HCT116 (cell line): Measurements from ENCODE around the gene GBP7. TPM values are rescaled to one million over a fixed set of nuclear protein-coding genes. Genes with fewer than 3 reads are reported as not detected.

Experiments
- ATAC-seq: fragments of 200-7000 bp; cut with Tn5 transposase; 2 replicates; pipeline ENCODE4 v1.9.1; 2020; ENCODE audit warnings: mild to moderate bottlenecking, moderate library complexity
- BruUV-seq: library from RNA; stranded (reverse); fragments of 400-500 nt; replicated peaks from 2 replicates; lab custom pipeline; 2021; lab: Mats Ljungman, UMichigan
- CTCF ChIA-PET: fragments of 300-600 bp; sonication (Branson Sonifier 250); formaldehyde crosslinking; loops from one replicate; lab custom pipeline; 2021; ENCODE audit warnings: antibody characterized with exemption; lab: Charles Lee
- POLR2A ChIA-PET: fragments of 300-600, 350-600 bp; sonication (Branson Sonifier 250); formaldehyde crosslinking; loops from one replicate; lab custom pipeline; 2021; ENCODE audit warnings: antibody characterized with exemption; lab: Charles Lee
- RAD21 ChIA-PET, 2 experiments: fragments of 300-600 bp; sonication (Branson Sonifier 250); formaldehyde crosslinking; loops; one replicate each; lab custom pipeline; 2023; ENCODE audit warnings: low total read pairs in 2 of 2; ENCODE audit not compliant: uncharacterized antibody in 2 of 2, unreplicated experiment in 2 of 2, low non-redundant PET in 1 of 2; lab: Charles Lee
- DNase-seq: peaks from one replicate; pipeline ENCODE4 v3.0.0-alpha.2; 2010; ENCODE audit warnings: low read depth, low spot score
- H2AFZ ChIP-seq: fragments of 200-600 bp; shearing (Covaris generic), sonication (generic); 2 replicates; pipeline ENCODE4 v1.6.1; 2017; ENCODE audit warnings: low read depth, mixed run types, mixed read lengths, antibody characterized with exemption, low read length; ENCODE audit not compliant: poor library complexity, severe bottlenecking
- H3K27ac ChIP-seq: 2 replicates; pipeline ENCODE4 v1.5.1; 2012; ENCODE audit warnings: low read depth, low read length
- H3K27me3 ChIP-seq: fragments of 200-600 bp; sonication (generic); 2 replicates; pipeline ENCODE4 v1.6.1; 2016; ENCODE audit warnings: mixed run types, low read length, mixed read lengths; ENCODE audit not compliant: insufficient read depth
- H3K36me3 ChIP-seq, 2 experiments: fragments of 200-500 bp in 1 of 2; fragments of 200-600 bp in 1 of 2; sonication (Bioruptor generic) in 1 of 2; sonication (generic) in 1 of 2; 2 replicates each; pipeline versions ENCODE4 v1.5.1 to v1.6.1; 2014 to 2016; ENCODE audit warnings: low read length in 2 of 2, inconsistent platforms in 1 of 2, mixed read lengths in 1 of 2, mixed run types in 1 of 2; ENCODE audit not compliant: insufficient read depth in 2 of 2, control insufficient read depth in 1 of 2
- H3K4me1 ChIP-seq, 2 experiments: fragments of 200-600 bp in 1 of 2; sonication (generic) in 1 of 2; 2 replicates each; pipeline versions ENCODE4 v1.5.1 to v1.6.1; 2012 to 2017; ENCODE audit warnings: low read length in 2 of 2, inconsistent platforms in 1 of 2, mild to moderate bottlenecking in 1 of 2, mixed read lengths in 1 of 2, mixed run types in 1 of 2, moderate library complexity in 1 of 2; ENCODE audit not compliant: insufficient read depth in 2 of 2, control insufficient read depth in 1 of 2
- H3K4me2 ChIP-seq: fragments of 200-600 bp; sonication (generic); 2 replicates; pipeline ENCODE4 v1.6.1; 2017; ENCODE audit warnings: mixed run types, low read length, mixed read lengths
- H3K4me3 ChIP-seq, 2 experiments: fragments of 200-600 bp in 1 of 2; sonication (generic) in 1 of 2; replicated peaks in 1 of 2; 2 replicates each; pipeline ENCODE4 v1.5.1; 2011 to 2016; ENCODE audit warnings: low read length in 2 of 2, control low read depth in 1 of 2, low read depth in 1 of 2, mild to moderate bottlenecking in 1 of 2, mixed read lengths in 1 of 2, mixed run types in 1 of 2
- H3K79me2 ChIP-seq: fragments of 200-600 bp; sonication (generic); 2 replicates; pipeline ENCODE4 v1.6.1; 2017; ENCODE audit warnings: mild to moderate bottlenecking, mixed run types, low read length, moderate library complexity, mixed read lengths; ENCODE audit not compliant: insufficient read depth
- H3K9ac ChIP-seq: fragments of 200-600 bp; sonication (generic); 2 replicates; pipeline ENCODE4 v1.6.1; 2016; ENCODE audit warnings: low read length, mixed read lengths
- H3K9me2 ChIP-seq: fragments of 200-600 bp; sonication (generic), shearing (Covaris generic); 2 replicates; pipeline ENCODE4 v1.6.1; 2017; ENCODE audit warnings: mixed run types, mild to moderate bottlenecking, moderate library complexity; ENCODE audit not compliant: insufficient read depth
- H3K9me3 ChIP-seq, 2 experiments: fragments of 200-500 bp in 1 of 2; fragments of 200-600 bp in 1 of 2; sonication (Bioruptor generic) in 1 of 2; sonication (generic) in 1 of 2; 2 replicates each; pipeline ENCODE4 v1.6.1; 2014 to 2017; ENCODE audit warnings: low read length in 2 of 2, mixed read lengths in 2 of 2, inconsistent platforms in 1 of 2, low read depth in 1 of 2, mild to moderate bottlenecking in 1 of 2, mixed run types in 1 of 2, moderate library complexity in 1 of 2; ENCODE audit not compliant: control insufficient read depth in 1 of 2, insufficient read depth in 1 of 2
- H4K20me1 ChIP-seq: fragments of 200-600 bp; sonication (generic), shearing (Covaris generic); 2 replicates; pipeline ENCODE4 v1.6.1; 2017; ENCODE audit warnings: mixed run types, mild to moderate bottlenecking, moderate library complexity; ENCODE audit not compliant: insufficient read depth
- CBX3 ChIP-seq: IDR thresholded peaks from 2 replicates; pipeline ENCODE4 v1.6.1; 2012; ENCODE audit warnings: low read depth
- POLR2AphosphoS5 ChIP-seq: IDR thresholded peaks from 2 replicates; pipeline ENCODE4 v1.6.1; 2011; ENCODE audit warnings: mild to moderate bottlenecking, low read depth, low read length, moderate library complexity
- SP1 ChIP-seq: IDR thresholded peaks from 2 replicates; pipeline ENCODE4 v1.6.1; 2012; ENCODE audit warnings: low read depth
- TCF7L2 ChIP-seq: IDR thresholded peaks from 2 replicates; pipeline ENCODE4 v1.7.0; 2011; ENCODE audit warnings: borderline replicate concordance, inconsistent platforms; ENCODE audit not compliant: insufficient read depth, insufficient read length; ENCODE audit errors: extremely low read depth
- intact Hi-C: fragments of 100-400 bp; cut with micrococcal nuclease; formaldehyde crosslinking; loops from 2 replicates; pipeline ENCODE4 v1.10.0; 2022
- total RNA-seq: library from RNA; stranded (reverse); gene quantifications from one replicate; pipeline ENCODE4 v1.2.1, GENCODE V29; 2021; ENCODE audit not compliant: unreplicated experiment
- TF ChIP-seq, protein P1 (sequence below): IDR thresholded peaks from 2 replicates; pipeline ENCODE4 v1.6.1; 2012; ENCODE audit warnings: low read depth

GBP7 gene
- total RNA-seq, 1 experiment from 2014 or later = not detected

DNA sequence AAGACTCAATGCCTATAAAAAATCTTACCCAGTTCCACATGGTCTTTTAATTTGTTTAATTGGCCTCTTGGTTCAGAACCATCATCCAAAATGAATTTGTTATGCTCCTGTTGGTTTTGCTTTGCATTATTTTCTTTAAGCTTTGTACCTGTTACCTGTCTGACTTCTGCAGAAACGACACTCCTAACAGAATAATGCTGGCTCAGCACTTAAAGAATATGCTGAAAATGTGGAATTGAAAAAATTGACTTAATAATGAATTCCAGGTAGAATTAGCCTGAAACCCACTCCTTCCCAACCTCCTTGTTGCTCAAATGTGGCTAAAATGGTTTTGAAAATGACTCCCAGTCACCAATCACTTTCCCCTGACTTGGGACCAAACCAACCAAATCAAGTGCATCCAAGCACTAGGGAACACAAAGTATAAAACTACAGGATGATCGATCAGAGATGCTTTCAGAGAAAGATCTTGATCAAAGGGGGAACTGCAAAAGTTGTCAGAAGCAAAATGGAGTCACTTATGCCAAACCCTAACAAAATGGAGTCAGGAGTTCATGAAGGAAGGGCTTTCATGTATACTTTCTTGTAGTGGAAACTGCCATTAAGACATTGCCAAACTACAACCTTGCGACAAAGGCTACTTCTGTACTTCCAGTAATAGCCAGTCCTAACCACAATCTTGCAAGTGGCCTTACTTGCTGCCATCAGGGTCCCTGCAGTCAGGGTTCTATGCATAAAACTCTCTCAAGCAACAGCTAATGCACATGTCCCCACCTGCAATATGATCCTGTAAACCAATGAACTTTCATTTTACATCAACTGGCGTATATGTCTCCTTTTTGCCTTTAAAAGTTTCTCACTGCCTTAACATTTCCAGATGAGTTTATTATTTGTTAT lies 5.4 kb downstream of the GBP7 start:
- RAD21 ChIA-PET = no interaction called here

More for the DNA sequence above, 5.4 kb downstream of the GBP7 start:
- ChIA-PET CTCF (no interaction called here), POLR2A (no interaction called here)
- Histone ChIP-seq H3K4me3 (no peak overlapping the region), H3K9me2 (no peaks in the 10 kb centered on the region), H2AFZ (no peak overlapping the region), H3K4me2 (no peak overlapping the region), H3K79me2 (no peaks in the 10 kb centered on the region), H4K20me1 (no peaks in the 10 kb centered on the region), H3K9ac (no peak overlapping the region), H3K4me1 (no peaks in the 10 kb centered on the region), H3K27me3 (no peaks in the 10 kb centered on the region), H3K27ac (no peak overlapping the region), H3K36me3 (no peaks in the 10 kb centered on the region), H3K9me3 (no peaks in the 10 kb centered on the region)
- BruUV-seq = no TSS peak
- no peak for DNase-seq
- intact Hi-C loops = no loop called here
- ATAC-seq = no peak
- TF ChIP-seq, protein P1, sequence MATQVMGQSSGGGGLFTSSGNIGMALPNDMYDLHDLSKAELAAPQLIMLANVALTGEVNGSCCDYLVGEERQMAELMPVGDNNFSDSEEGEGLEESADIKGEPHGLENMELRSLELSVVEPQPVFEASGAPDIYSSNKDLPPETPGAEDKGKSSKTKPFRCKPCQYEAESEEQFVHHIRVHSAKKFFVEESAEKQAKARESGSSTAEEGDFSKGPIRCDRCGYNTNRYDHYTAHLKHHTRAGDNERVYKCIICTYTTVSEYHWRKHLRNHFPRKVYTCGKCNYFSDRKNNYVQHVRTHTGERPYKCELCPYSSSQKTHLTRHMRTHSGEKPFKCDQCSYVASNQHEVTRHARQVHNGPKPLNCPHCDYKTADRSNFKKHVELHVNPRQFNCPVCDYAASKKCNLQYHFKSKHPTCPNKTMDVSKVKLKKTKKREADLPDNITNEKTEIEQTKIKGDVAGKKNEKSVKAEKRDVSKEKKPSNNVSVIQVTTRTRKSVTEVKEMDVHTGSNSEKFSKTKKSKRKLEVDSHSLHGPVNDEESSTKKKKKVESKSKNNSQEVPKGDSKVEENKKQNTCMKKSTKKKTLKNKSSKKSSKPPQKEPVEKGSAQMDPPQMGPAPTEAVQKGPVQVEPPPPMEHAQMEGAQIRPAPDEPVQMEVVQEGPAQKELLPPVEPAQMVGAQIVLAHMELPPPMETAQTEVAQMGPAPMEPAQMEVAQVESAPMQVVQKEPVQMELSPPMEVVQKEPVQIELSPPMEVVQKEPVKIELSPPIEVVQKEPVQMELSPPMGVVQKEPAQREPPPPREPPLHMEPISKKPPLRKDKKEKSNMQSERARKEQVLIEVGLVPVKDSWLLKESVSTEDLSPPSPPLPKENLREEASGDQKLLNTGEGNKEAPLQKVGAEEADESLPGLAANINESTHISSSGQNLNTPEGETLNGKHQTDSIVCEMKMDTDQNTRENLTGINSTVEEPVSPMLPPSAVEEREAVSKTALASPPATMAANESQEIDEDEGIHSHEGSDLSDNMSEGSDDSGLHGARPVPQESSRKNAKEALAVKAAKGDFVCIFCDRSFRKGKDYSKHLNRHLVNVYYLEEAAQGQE = no peak
- TF ChIP-seq SP1 (no peak), TCF7L2 (no peak), POLR2AphosphoS5 (no peak), CBX3 (no peak)
